ENCODE results near the gene ETS1. TPM values are rescaled to one million over a fixed set of nuclear protein-coding genes. Genes with fewer than 3 reads are reported as not detected.

ETS1 gene
- total RNA-seq, 1 experiment from 2014 or later: 29.9 TPM

DNA sequence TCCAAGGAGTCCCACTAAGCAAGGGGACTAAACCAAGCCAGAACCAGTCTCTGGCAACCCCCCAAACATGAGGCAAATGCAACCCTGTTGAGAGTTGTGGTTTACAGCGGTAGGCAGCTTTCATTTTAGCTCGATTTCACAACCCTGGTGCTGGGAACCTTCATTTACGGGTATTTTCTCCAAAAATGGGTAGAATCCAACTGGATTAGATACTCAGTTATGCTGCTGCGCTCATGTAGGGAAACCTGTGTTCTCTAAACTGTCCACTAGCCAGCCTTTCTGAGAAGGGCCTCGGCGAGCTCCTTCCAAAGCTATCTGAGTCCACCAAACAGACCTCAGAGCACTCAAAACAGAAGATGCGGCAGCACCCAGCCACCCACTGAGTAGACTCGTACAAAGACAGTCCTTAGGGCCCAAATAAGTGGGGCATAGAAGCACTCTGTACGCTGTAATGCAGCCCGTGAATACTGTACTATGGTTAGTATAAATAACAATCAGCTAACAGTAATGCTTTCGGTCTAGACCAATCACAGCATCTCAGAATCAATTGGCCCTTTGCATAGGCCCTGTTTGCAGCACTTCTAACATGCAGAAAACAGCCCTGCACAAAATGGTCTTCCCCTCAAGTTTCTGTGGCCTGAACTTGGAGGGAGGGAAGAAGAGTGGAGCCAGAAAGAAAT, 104.7 kb downstream of the ETS1 start:
- H4K20me1 ChIP-seq (ENCODE audit: control insufficient read depth, insufficient read depth, insufficient read length): no peaks in the 10 kb centered on the region
- H3K27ac Mint-ChIP-seq: no peak overlapping the region
- H3K23ac ChIP-seq (ENCODE audit: insufficient read length, low read depth, low read length): no peak overlapping the region
- no peak overlapping the region for H4K8ac ChIP-seq (replicated peaks; ENCODE audit: insufficient read length, low read depth, low read length)
- H3K4ac ChIP-seq (ENCODE audit: low read depth, low read length): no peak overlapping the region
- no peak overlapping the region for H4K5ac ChIP-seq (ENCODE audit: insufficient read length, low read depth, low read length)
- no peaks in the 10 kb centered on the region for H3K23me2 ChIP-seq (ENCODE audit: insufficient read length, low read depth, low read length, poor library complexity, severe bottlenecking)
- H3K4me1 Mint-ChIP-seq: no peaks in the 10 kb centered on the region
- no peaks in the 10 kb centered on the region for H3K27me3 Mint-ChIP-seq (ENCODE audit: low read depth)
- H3K79me1 ChIP-seq (ENCODE audit: insufficient read depth, low read depth, low read length, poor library complexity, severe bottlenecking): no peaks in the 10 kb centered on the region
- no peak overlapping the region for H3K18ac ChIP-seq (ENCODE audit: insufficient read length, low read depth, low read length)
- H2AK5ac ChIP-seq (ENCODE audit: insufficient read length, low read length): no peak overlapping the region
- H2BK120ac ChIP-seq (ENCODE audit: low read depth, low read length, poor library complexity, severe bottlenecking): no peak overlapping the region
- H3K27ac ChIP-seq (ENCODE audit: insufficient read length, low read depth, low read length): no peak overlapping the region
- H3K9me3 ChIP-seq (ENCODE audit: control insufficient read depth, low read depth, low read length): no peaks in the 10 kb centered on the region
- no peaks in the 10 kb centered on the region for H3K79me2 ChIP-seq (ENCODE audit: insufficient read depth, low read length)
- H3K27me3 ChIP-seq (ENCODE audit: insufficient read depth, low read length): no peaks in the 10 kb centered on the region
- H3K4me3 Mint-ChIP-seq: no peak overlapping the region
- H2AFZ ChIP-seq (ENCODE audit: low read length): no peak overlapping the region
- no peak overlapping the region for H3K56ac ChIP-seq (ENCODE audit: insufficient read length, low read depth, low read length)
- H2BK12ac ChIP-seq (ENCODE audit: insufficient read length, low read depth, low read length): no peak overlapping the region
- WGBS (ENCODE audit: extremely low coverage, insufficient read length, low lambda C conversion rate): no CpG with 5 or more reads among the region's 11 CpGs
- H3K36me3 Mint-ChIP-seq (ENCODE audit: insufficient read depth in 1 of 3, low read depth in 3 of 3): peaks cover 3 to 37% (median 10%) of the 10 kb centered on the region in 3 experiments; a peak in 5 of 7 replicates
- DNase-seq: no peak
- H3K9ac ChIP-seq (ENCODE audit: extremely low read depth, insufficient read length, low read length): no peak overlapping the region
- no peak overlapping the region for H3K14ac ChIP-seq (ENCODE audit: insufficient read depth, low read length)
- no peak overlapping the region for H2BK20ac ChIP-seq (ENCODE audit: low read depth, low read length, poor library complexity, severe bottlenecking)
- no peaks in the 10 kb centered on the region for H3K9me3 Mint-ChIP-seq
- H2BK5ac ChIP-seq (ENCODE audit: insufficient read length, low read length): no peak overlapping the region
- no peak overlapping the region for H2BK15ac ChIP-seq (ENCODE audit: low read depth, low read length)
- no peaks in the 10 kb centered on the region for H3K4me1 ChIP-seq (ENCODE audit: insufficient read depth, low read length)
- H4K91ac ChIP-seq (ENCODE audit: insufficient read length, low read depth, low read length): no peak overlapping the region
- TF ChIP-seq, protein P1, sequence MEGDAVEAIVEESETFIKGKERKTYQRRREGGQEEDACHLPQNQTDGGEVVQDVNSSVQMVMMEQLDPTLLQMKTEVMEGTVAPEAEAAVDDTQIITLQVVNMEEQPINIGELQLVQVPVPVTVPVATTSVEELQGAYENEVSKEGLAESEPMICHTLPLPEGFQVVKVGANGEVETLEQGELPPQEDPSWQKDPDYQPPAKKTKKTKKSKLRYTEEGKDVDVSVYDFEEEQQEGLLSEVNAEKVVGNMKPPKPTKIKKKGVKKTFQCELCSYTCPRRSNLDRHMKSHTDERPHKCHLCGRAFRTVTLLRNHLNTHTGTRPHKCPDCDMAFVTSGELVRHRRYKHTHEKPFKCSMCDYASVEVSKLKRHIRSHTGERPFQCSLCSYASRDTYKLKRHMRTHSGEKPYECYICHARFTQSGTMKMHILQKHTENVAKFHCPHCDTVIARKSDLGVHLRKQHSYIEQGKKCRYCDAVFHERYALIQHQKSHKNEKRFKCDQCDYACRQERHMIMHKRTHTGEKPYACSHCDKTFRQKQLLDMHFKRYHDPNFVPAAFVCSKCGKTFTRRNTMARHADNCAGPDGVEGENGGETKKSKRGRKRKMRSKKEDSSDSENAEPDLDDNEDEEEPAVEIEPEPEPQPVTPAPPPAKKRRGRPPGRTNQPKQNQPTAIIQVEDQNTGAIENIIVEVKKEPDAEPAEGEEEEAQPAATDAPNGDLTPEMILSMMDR (conservative IDR thresholded peaks at IDR 0.05): no peak
- no peak overlapping the region for H3K4me2 ChIP-seq (ENCODE audit: insufficient read depth, insufficient read length, low read length)
- H3T11ph ChIP-seq (ENCODE audit: low read length): no peak overlapping the region

All from H9 (cell line).